ENCODE measurements around the gene SCML1. TPM values are rescaled to one million over a fixed set of nuclear protein-coding genes. Genes with fewer than 3 reads are reported as not detected.

Gene SCML1, protein sequence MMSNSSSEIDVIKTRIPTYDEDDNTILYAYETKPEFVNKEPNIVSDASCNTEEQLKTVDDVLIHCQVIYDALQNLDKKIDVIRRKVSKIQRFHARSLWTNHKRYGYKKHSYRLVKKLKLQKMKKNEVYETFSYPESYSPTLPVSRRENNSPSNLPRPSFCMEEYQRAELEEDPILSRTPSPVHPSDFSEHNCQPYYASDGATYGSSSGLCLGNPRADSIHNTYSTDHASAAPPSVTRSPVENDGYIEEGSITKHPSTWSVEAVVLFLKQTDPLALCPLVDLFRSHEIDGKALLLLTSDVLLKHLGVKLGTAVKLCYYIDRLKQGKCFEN
- 6.7 and 9.9 TPM in 2 replicates for total RNA-seq

DNA sequence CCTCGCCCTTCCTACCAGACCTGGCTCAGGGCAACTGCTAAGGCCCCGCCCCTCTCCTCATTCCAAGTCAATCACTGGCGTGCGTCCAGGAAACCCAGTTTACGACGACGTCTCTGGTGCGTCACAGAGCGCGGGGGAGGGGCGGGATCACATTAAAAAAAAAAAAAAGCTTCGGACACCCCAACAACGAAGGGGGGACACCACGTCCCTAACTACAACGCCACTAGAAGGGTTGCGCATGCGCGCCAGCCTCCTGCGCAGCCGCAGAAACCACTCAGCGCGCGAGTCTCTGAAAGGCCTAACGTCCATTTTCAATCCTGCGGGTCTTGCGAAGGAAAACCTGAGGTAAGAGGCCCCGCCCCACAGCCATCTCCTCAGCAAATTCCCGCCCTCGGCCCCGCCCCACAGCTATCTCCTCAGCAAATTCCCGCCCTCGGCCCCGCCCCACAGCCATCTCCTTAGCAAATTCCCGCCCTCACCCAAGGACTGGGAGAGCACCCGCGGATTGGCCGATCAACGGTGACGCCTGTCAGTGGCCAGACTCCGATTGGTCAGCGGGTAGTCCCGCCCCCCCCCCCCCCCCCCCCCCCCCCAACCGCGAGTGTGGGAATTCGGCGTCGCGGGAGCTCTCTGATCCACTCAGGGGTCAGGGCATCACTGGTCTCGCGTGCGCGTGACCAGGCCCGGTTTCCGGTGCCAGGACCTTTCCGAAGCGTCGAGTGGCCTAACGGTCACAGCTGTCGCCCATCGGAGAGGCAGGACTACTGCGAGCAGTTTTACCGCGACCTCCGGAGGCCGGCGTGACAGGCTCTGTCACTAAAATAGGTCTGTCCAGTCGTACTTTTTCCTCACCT, at the start of gene SCML1:
Gene SCML1, plus strand, starts transcription at position 638 of the 854 bp plus-strand sequence. CDS start 6,694 bp downstream, outside the sequence.

Other genes starting within 250 kb of the SCML1 start
- not detected in 2 replicates for gene RAI2, start 123.8 kb downstream of the SCML1 start, total RNA-seq

Data from hair follicular keratinocyte (primary cell).